Lower lobe of right lung (tissue), 2 donors: Measurements from ENCODE around the gene ANKRD34B. TPM values are rescaled to one million over a fixed set of nuclear protein-coding genes. Genes with fewer than 3 reads are reported as not detected.
A peak's percentile ranks its signal among the peaks of the same experiment; 100 is the strongest.

ENCODE experiments used
- ATAC-seq, 2 donors: fragments of 200-7000 bp; cut with Tn5 transposase; one replicate each; pipeline ENCODE4 v1.9.1; 2020 to 2022; ENCODE audit warnings: mild to moderate bottlenecking in 2 of 2, moderate library complexity in 2 of 2
- DNase-seq: peaks from one replicate; pipeline ENCODE4 v3.0.0-alpha.2; 2020
- H3K27ac ChIP-seq: fragments of 200-600 bp; one replicate; pipeline ENCODE4 v1.8.0; 2022
- H3K27me3 ChIP-seq: fragments of 200-600 bp; one replicate; pipeline ENCODE4 v1.8.0; 2022; ENCODE audit warnings: low read depth
- H3K36me3 ChIP-seq: fragments of 200-600 bp; one replicate; pipeline ENCODE4 v1.8.0; 2022; ENCODE audit warnings: mild to moderate bottlenecking
- H3K4me1 ChIP-seq: fragments of 200-600 bp; one replicate; pipeline ENCODE4 v1.8.0; 2022
- H3K4me3 ChIP-seq: fragments of 200-600 bp; one replicate; pipeline ENCODE4 v1.8.0; 2022; ENCODE audit warnings: mild to moderate bottlenecking
- H3K9me3 ChIP-seq: fragments of 200-600 bp; one replicate; pipeline ENCODE4 v1.8.0; 2022
- intact Hi-C: fragments of 100-400 bp; cut with DNase I; formaldehyde crosslinking; loops from one replicate; pipeline ENCODE4 v1.11.0; 2022
- long read RNA-seq: library from polyadenylated mRNA; unstranded; transcript quantifications from one replicate; pipeline ENCODE4 v2.0.0, GENCODE V29; 2021
- total RNA-seq: library from RNA; stranded (reverse); fragmentation: NEBNext Ultra II Directional; extraction: Animal tissue kit (Norgen Biotek cat#: 25700); gene quantifications from one replicate; pipeline ENCODE4 v1.2.1, GENCODE V29; 2021
- TF ChIP-seq, protein P1 (sequence below): fragments of 200-600 bp; IDR thresholded peaks from one replicate; pipeline ENCODE4 v1.8.0; 2022; ENCODE audit warnings: antibody characterized with exemption, mild to moderate bottlenecking
- donor health status: DM: no; HTN: yes; CAD: no; lungs with severe emphysema.

The ANKRD34B gene
- 0.30 TPM for total RNA-seq
- long read RNA-seq: 0 reads

DNA sequence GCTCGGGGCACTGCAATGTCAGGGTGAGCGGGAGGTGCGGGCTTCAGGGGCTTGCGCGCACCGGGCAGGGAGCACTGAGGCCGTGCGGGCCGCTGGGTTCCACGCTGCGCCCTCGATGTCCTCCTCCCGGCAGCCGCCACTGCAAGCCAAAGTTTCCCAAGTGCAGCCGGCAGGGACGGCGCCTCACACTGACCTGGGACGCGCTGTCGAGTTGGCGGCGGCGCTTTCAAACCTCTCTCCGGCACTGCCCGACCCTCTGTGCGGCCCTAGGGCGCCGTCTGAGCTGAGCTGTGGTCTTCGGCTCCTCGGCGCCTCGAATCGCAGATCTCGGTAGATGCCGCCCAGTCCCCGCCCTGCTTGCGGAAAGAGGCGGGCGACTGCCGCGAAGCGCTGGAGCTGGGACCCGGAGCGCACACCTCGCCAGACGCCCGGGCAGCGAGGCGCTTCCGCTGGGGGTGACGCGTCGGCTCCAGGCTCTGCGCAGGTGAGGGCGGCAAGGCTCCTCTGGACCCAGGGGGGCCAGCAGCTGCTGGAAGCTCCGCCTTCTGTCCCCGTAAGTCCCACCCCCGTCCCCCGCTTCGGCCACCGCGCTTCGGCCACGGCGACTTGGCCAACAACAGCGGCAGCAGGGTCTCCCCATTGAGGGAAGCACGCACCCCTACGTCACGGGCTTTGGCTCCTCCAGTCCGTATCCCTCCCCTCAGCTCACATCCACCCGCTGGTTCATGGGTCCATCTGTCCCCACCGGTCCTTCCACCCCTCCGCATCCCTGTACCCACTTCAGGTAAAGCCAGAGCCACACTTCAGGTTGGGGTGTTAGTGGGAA, at the start of gene ANKRD34B:
TSS of gene ANKRD34B (minus strand) at position 320 of the 826 bp plus-strand sequence. CDS start 10,261 bp downstream, outside the sequence.
- H3K4me1 ChIP-seq: peaks cover 12% of the 10 kb centered on the region
- ATAC-seq (peak; percentile 58 to 75), DNase-seq (peak; percentile 53)
- no peaks in the 10 kb centered on the region for H3K36me3 ChIP-seq
- intact Hi-C loops: no loop called here
- TF ChIP-seq, protein P1, sequence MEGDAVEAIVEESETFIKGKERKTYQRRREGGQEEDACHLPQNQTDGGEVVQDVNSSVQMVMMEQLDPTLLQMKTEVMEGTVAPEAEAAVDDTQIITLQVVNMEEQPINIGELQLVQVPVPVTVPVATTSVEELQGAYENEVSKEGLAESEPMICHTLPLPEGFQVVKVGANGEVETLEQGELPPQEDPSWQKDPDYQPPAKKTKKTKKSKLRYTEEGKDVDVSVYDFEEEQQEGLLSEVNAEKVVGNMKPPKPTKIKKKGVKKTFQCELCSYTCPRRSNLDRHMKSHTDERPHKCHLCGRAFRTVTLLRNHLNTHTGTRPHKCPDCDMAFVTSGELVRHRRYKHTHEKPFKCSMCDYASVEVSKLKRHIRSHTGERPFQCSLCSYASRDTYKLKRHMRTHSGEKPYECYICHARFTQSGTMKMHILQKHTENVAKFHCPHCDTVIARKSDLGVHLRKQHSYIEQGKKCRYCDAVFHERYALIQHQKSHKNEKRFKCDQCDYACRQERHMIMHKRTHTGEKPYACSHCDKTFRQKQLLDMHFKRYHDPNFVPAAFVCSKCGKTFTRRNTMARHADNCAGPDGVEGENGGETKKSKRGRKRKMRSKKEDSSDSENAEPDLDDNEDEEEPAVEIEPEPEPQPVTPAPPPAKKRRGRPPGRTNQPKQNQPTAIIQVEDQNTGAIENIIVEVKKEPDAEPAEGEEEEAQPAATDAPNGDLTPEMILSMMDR: no peak
- no peaks in the 10 kb centered on the region for H3K9me3 ChIP-seq
- H3K27ac ChIP-seq: no peak within 1 kb of the TSS
- peak within 1 kb of the TSS; percentile 48 for H3K4me3 ChIP-seq
- H3K27me3 ChIP-seq: peaks cover 37% of the 10 kb centered on the region

DNA sequence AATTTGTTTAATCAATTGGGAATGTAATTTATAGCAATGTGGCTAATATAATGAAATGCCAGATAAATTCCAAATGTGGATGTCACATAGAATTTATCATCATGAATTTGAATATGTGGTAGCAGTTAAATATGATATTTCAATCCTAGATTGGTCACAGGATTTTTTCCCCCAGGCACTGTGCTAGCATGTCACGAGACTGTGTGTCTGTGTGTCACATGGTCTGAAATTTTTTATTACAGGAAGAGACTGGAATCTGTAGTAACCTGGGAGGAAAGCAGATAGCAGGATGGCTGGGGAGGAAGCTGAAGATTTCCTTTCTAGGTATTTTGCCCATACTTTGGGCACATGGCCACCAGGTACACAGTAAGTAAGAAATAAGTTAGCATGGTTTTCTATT, 49.0 kb upstream of the ANKRD34B start:
- Histone ChIP-seq H3K9me3 (no peaks in the 10 kb centered on the region), H3K27me3 (no peaks in the 10 kb centered on the region), H3K36me3 (no peaks in the 10 kb centered on the region), H3K27ac (no peak overlapping the region), H3K4me1 (no peaks in the 10 kb centered on the region), H3K4me3 (no peak overlapping the region)
- TF ChIP-seq, protein P1: no peak
- no peak for ATAC-seq
- intact Hi-C loops: no loop called here
- no peak for DNase-seq

DNA sequence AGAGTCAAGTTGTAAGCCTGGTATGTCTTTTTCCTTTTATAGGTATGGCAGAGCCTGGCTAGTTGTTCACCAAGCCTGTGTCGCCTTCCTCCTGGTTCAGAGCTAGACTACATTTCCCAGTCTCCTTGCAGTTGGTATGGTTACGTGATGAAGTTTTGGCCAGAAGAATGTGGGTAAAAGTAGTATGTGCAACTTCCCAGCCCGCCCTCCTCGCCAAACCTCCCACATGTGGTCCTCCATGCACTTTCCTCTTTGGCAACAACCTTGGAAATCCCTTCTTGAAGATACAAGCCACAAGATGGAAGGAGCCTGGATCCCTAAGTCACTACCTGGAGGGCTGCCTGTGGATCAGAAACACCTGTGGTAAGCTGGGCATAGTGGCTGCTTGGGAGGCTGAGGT, 48.4 kb upstream of the ANKRD34B start:
- Histone ChIP-seq H3K9me3 (no peaks in the 10 kb centered on the region), H3K36me3 (no peaks in the 10 kb centered on the region), H3K27ac (no peak overlapping the region), H3K4me1 (no peaks in the 10 kb centered on the region), H3K4me3 (no peak overlapping the region), H3K27me3 (no peaks in the 10 kb centered on the region)
- TF ChIP-seq, protein P1: no peak
- no peak for DNase-seq
- intact Hi-C loops: no loop called here
- ATAC-seq: no peak

DNA sequence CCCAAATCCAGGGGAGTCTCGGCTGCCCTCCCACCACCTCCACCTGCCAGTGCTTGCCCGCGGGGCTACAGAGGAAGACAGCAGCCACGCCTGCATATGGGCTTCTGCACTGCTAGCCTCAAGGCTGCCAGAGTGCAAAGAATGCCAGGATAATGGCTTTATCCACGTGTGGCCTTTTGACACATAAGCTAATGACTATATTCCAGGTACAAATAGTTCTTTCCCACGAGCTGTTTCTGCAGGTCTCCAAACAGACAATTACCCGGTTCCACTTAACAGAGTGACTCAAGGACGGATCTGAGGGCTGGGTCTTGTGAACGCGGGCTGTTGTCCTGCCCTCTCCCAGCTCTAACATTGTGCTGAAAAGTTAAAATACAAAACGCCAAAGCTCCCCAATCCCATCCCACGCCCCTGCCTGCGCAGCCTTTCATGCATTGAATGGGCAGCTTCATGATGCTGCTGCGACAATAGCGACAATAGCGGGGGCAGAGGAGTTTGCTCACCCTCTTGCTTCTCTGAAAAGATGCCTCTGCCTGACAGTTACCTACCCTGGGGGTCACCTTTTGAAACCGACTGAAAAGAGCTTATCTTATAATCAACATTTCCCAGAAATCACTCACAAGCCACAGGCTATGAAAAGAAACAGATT, 45.3 kb upstream of the ANKRD34B start:
- ATAC-seq (no peak), DNase-seq (no peak)
- Histone ChIP-seq H3K36me3 (no peaks in the 10 kb centered on the region), H3K4me1 (no peaks in the 10 kb centered on the region), H3K27ac (no peak overlapping the region), H3K9me3 (no peaks in the 10 kb centered on the region), H3K4me3 (no peak overlapping the region), H3K27me3 (no peaks in the 10 kb centered on the region)
- TF ChIP-seq, protein P1: no peak
- intact Hi-C loops: no loop called here

DNA sequence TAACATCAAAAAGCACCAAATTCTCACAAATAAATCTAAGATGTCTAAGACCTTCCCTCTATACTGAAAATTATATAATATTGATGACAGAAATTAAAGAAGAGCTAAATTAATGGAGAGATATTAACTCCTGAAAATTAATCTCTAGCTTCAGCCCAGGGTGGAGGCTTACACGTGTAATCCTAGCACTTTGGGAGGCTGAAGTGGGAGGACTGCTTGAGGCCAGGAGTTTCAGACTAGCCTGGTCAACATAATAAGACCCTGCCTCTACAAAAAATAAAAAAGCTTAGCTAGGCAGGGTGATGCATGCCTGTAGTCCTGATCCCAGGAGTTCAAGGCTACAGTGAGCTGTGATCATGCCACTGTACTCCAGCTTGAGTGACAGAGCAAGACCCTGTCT, 39.6 kb upstream of the ANKRD34B start:
- TF ChIP-seq, protein P1: no peak
- Histone ChIP-seq H3K27ac (no peak overlapping the region), H3K9me3 (no peaks in the 10 kb centered on the region), H3K4me3 (no peak overlapping the region), H3K27me3 (no peaks in the 10 kb centered on the region), H3K4me1 (no peaks in the 10 kb centered on the region), H3K36me3 (no peaks in the 10 kb centered on the region)
- no peak for DNase-seq
- intact Hi-C loops: no loop called here
- no peak for ATAC-seq
